Stimulated activated naive CD8-positive, alpha-beta T cell treated with anti-CD3 and anti-CD28 coated beads, Interleukin-15, amount 100 ng/mL, for 72 hours (primary cell): ENCODE results near the gene SFMBT2.

ENCODE experiments used
- ATAC-seq: fragments of 150-1000 bp; cut with Tn5 transposase; 2 replicates; pipeline ENCODE4 v1.10.0; 2021; ENCODE audit warnings: mild to moderate bottlenecking, moderate library complexity
- DNase-seq, 2 donors: peaks; one replicate each; pipeline ENCODE4 v3.0.0; 2021 to 2022
- H3K27ac Mint-ChIP-seq, 2 donors: one replicate each; pipeline ENCODE4 v1.8.0; 2022; ENCODE audit warnings: mild to moderate bottlenecking in 2 of 2, mixed read lengths in 2 of 2, moderate library complexity in 2 of 2
- H3K27me3 Mint-ChIP-seq: one replicate; pipeline ENCODE4 v1.8.0; 2022; ENCODE audit warnings: mixed read lengths
- H3K4me1 Mint-ChIP-seq: one replicate; pipeline ENCODE4 v1.8.0; 2022; ENCODE audit warnings: mild to moderate bottlenecking, mixed read lengths
- H3K4me3 Mint-ChIP-seq, 2 donors: one replicate each; pipeline ENCODE4 v1.8.0; 2022; ENCODE audit warnings: mild to moderate bottlenecking in 2 of 2, mixed read lengths in 2 of 2, moderate library complexity in 1 of 2
- H3K9me3 Mint-ChIP-seq, 2 donors: one replicate each; pipeline ENCODE4 v1.8.0; 2022; ENCODE audit warnings: mixed read lengths in 2 of 2

Gene SFMBT2

DNA sequence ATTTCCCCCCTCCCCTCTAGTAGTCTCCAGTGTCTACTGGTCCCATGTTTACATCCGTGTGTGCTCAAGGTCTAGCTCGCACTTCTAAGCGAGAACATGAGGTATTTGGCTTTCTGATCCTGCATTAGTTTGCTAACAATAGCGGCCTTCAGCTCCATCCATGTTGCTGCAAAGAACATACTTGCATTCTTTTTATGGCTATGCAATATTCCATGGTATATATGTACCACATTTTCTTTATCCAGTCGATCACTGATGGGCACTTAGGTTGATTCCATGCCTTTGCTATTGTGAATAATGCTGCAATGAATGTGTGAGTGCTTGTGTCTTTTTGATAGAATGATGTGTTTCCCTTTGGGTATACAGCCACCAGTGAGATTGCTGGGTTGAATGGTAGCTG is 160.6 kb downstream of the SFMBT2 start:
- H3K4me3 Mint-ChIP-seq: no peak overlapping the region
- H3K9me3 Mint-ChIP-seq: no peaks in the 10 kb centered on the region
- H3K4me1 Mint-ChIP-seq: peaks cover 36% of the 10 kb centered on the region
- no peak overlapping the region for H3K27ac Mint-ChIP-seq
- no peaks in the 10 kb centered on the region for H3K27me3 Mint-ChIP-seq
- DNase-seq (no peak), ATAC-seq (no peak)

- Mint-ChIP-seq H3K27ac (no peak overlapping the region), H3K27me3 (no peaks in the 10 kb centered on the region), H3K4me1 (peaks cover 37% of the 10 kb centered on the region), H3K9me3 (no peaks in the 10 kb centered on the region), H3K4me3 (no peak overlapping the region)
- DNase-seq (no peak), ATAC-seq (no peak)
Measured at GRCh38 chr10:7248585-7249164, 162.2 kb downstream of the SFMBT2 start.

DNA sequence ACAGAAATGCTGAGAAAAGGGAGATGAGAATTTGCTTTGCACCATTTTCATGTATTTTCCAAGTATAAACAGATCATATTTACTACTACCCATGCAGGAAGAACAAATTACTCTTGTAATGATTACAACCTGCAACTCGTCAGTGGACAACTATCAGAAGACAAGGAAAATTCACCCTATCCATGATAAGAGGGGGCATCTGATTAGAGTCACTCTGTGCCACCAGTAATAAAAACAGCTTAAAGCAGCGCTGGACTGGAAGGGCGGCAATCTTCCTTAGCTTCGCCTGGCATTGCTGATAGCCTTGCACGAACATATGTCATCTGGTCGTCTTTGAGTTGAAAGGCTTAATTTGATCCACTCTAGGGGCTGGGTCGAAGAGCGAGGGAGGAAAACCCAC is 162.7 kb downstream of the SFMBT2 start:
- no peak overlapping the region for H3K27ac Mint-ChIP-seq
- H3K4me3 Mint-ChIP-seq: no peak overlapping the region
- no peaks in the 10 kb centered on the region for H3K27me3 Mint-ChIP-seq
- peaks cover 36% of the 10 kb centered on the region for H3K4me1 Mint-ChIP-seq
- no peak for DNase-seq
- no peak for ATAC-seq
- H3K9me3 Mint-ChIP-seq: no peaks in the 10 kb centered on the region

GRCh38 chr10:7245505-7245904 is 165.3 kb downstream of the SFMBT2 start:
- Mint-ChIP-seq H3K4me1 (peaks cover 28% of the 10 kb centered on the region), H3K9me3 (peaks cover 7 to 8% of the 10 kb centered on the region in 2 donors), H3K27me3 (no peaks in the 10 kb centered on the region), H3K27ac (no peak overlapping the region), H3K4me3 (no peak overlapping the region)
- no peak for ATAC-seq
- DNase-seq: no peak

DNA sequence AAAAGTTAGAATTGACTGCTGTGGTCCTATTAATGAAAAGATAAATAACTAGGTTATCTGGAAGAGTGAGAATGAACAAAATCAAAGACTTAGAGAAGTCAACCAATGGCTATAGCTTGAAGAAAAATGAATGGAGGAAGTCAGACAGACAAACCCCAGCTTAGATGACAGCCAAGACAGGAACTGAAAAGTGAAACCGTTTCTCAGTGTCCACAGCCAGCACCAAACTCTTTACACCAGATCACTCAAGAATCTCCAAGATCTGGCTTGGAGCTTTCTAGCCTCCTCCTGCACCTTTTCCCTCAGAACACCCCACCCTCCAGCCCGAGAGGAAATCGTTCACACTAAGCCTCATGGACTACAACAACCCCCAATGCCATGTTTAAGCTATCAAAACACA is 167.0 kb downstream of the SFMBT2 start:
- no peak overlapping the region for H3K4me3 Mint-ChIP-seq
- H3K27ac Mint-ChIP-seq: no peak overlapping the region
- H3K27me3 Mint-ChIP-seq: no peaks in the 10 kb centered on the region
- ATAC-seq: peak; percentile 32
- peaks cover 8 to 9% of the 10 kb centered on the region in 2 donors for H3K9me3 Mint-ChIP-seq
- H3K4me1 Mint-ChIP-seq: peaks cover 45% of the 10 kb centered on the region
- no peak for DNase-seq

DNA sequence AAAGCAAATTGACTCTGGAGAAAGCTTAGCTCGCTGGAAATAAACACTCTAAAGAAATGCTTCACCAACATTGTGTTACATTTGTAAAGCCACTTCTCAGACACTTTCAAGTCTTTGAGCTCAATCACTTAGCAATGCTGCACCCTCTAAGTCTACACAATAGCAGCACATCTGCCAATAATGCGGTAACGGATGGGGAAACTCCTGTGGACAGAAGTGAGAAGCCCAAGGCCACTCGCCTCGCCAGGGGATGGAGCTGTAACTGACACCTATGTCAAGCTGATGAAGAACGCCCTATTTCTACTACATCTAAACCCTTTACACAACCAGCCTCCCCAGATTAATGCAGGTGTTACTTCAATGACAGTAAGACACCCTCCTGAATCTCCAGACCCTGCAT is 167.7 kb downstream of the SFMBT2 start:
- peaks cover 8 to 9% of the 10 kb centered on the region in 2 donors for H3K9me3 Mint-ChIP-seq
- H3K4me3 Mint-ChIP-seq: no peak overlapping the region
- ATAC-seq (no peak), DNase-seq (no peak)
- H3K4me1 Mint-ChIP-seq: peaks cover 47% of the 10 kb centered on the region
- H3K27ac Mint-ChIP-seq: no peak overlapping the region
- no peaks in the 10 kb centered on the region for H3K27me3 Mint-ChIP-seq

DNA sequence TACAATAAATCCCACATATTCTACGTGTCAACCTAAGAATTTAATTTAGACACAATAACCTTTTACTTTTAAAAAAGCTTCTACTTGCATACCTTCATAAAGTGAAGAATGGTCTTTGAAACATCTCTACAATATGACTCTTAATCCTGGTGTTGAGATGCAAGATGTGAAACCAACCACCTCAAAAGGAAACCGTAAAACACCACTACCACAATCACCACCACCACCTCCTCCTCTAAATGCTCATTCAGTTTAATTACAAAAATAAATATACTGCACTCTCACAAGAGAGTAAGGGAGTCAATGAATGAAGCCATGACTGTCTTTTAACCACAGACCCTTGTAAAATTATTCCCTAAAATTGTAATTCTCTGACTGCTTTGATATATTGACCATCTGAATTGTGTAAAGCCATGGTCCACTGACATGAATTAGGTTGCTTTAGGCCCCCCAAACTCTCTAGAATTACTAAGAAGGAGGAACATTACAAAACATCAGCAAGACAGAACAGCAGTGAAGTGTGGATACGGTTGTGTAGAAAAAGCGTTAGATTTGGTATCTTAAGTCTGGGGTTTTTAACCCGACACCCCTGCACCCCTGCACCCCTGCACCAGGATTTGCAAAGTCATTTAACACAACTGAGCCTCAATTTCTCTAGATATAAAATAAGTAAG is 171.4 kb downstream of the SFMBT2 start:
- H3K4me1 Mint-ChIP-seq: peaks cover 43% of the 10 kb centered on the region

DNA sequence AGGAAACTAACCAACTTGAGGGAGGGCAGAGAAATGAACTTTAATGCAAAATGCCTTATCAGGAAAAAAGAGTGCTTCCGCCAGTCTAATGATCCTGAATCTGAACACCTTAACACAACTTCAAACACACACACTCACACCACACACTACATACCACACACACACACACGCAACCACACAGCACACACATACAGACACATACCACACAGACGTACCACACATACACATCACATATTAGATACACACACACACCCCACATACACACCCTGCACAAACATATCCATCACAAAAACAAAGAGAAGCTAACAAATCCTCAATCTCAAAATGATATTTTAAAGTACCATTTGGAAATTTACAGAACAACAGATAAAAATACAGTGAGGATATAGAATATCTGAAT is 175.5 kb downstream of the SFMBT2 start:
- H3K27me3 Mint-ChIP-seq: no peaks in the 10 kb centered on the region
- H3K27ac Mint-ChIP-seq: no peak overlapping the region
- H3K4me3 Mint-ChIP-seq: no peak overlapping the region
- peaks cover 36% of the 10 kb centered on the region for H3K4me1 Mint-ChIP-seq
- DNase-seq: no peak
- no peak for ATAC-seq
- H3K9me3 Mint-ChIP-seq: peaks cover 0 to 5% of the 10 kb centered on the region in 2 donors

More for the DNA sequence above, 171.4 kb downstream of the SFMBT2 start:
- Mint-ChIP-seq H3K9me3 (peaks cover 8 to 14% of the 10 kb centered on the region in 2 donors), H3K27ac (no peak overlapping the region), H3K27me3 (no peaks in the 10 kb centered on the region), H3K4me3 (peak overlapping the region; percentile 10 to 18)
- DNase-seq (peak; percentile 34 to 61), ATAC-seq (peak; percentile 99)

DNA sequence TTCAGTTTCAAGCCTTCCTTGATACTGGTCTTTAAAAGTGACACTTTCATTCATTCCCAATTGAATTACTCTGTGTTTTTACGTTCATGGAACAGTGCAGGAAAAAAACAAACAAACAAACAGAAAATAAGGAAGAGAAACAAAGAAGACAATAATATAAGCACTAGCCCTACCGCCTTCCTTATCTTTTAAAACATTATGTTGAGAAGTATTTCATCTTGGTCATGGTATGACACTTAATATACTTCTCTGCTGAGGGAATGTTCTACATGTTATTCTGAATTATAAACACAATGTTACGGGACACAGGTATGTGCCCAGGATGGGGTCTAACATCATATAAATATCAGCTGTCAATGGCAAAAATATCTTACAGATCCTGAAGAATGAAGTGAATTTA is 176.7 kb downstream of the SFMBT2 start:
- no peak for DNase-seq
- peaks cover 0 to 5% of the 10 kb centered on the region in 2 donors for H3K9me3 Mint-ChIP-seq
- ATAC-seq: no peak
- H3K27me3 Mint-ChIP-seq: no peaks in the 10 kb centered on the region
- H3K4me3 Mint-ChIP-seq: no peak overlapping the region
- H3K27ac Mint-ChIP-seq: no peak overlapping the region
- peaks cover 24% of the 10 kb centered on the region for H3K4me1 Mint-ChIP-seq

- no peak overlapping the region for H3K27ac Mint-ChIP-seq
- DNase-seq (no peak), ATAC-seq (peak; percentile 58)
- H3K9me3 Mint-ChIP-seq: peaks cover 0 to 5% of the 10 kb centered on the region in 2 donors
- peaks cover 19% of the 10 kb centered on the region for H3K4me1 Mint-ChIP-seq
- H3K27me3 Mint-ChIP-seq: no peaks in the 10 kb centered on the region
- no peak overlapping the region for H3K4me3 Mint-ChIP-seq
Measured at GRCh38 chr10:7233259-7233991, 177.4 kb downstream of the SFMBT2 start.

GRCh38 chr10:7231509-7232414 is 179.1 kb downstream of the SFMBT2 start:
- H3K9me3 Mint-ChIP-seq: peaks cover 5% of the 10 kb centered on the region in 2 donors
- H3K4me1 Mint-ChIP-seq: peaks cover 14% of the 10 kb centered on the region
- no peaks in the 10 kb centered on the region for H3K27me3 Mint-ChIP-seq
- H3K4me3 Mint-ChIP-seq: no peak overlapping the region
- H3K27ac Mint-ChIP-seq: no peak overlapping the region
- ATAC-seq (no peak), DNase-seq (no peak)

GRCh38 chr10:7230951-7231350 is 179.9 kb downstream of the SFMBT2 start:
- ATAC-seq (no peak), DNase-seq (no peak)
- H3K27me3 Mint-ChIP-seq: no peaks in the 10 kb centered on the region
- H3K4me3 Mint-ChIP-seq: no peak overlapping the region
- H3K9me3 Mint-ChIP-seq: peaks cover 5 to 10% of the 10 kb centered on the region in 2 donors
- peaks cover 14% of the 10 kb centered on the region for H3K4me1 Mint-ChIP-seq
- H3K27ac Mint-ChIP-seq: no peak overlapping the region

GRCh38 chr10:7230036-7230435 is 180.8 kb downstream of the SFMBT2 start:
- ATAC-seq (no peak), DNase-seq (no peak)
- Mint-ChIP-seq H3K27ac (no peak overlapping the region), H3K4me1 (peaks cover 14% of the 10 kb centered on the region), H3K9me3 (peaks cover 4 to 12% of the 10 kb centered on the region in 2 donors), H3K27me3 (no peaks in the 10 kb centered on the region), H3K4me3 (no peak overlapping the region)

DNA sequence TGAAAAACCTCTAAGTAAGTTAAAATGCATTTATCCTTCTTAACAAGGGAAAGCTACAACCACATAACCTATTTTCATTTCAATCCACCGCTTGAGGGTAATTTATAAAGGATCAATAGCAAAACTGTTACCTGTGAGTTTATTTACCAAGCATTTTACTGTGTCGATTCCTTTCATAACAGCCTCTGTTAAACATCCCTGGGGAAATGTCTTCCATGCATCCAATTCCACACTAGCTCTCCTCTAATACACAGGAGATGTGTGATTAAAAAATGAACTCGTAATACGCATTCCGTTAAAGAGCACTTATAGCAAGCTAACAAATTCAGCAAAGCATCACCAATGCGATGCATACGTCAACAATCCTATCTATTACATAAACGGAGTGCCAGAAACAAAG is 185.7 kb downstream of the SFMBT2 start:
- H3K4me3 Mint-ChIP-seq: no peak overlapping the region
- no peak for ATAC-seq
- H3K4me1 Mint-ChIP-seq: no peaks in the 10 kb centered on the region
- no peak for DNase-seq
- H3K27ac Mint-ChIP-seq: no peak overlapping the region
- H3K9me3 Mint-ChIP-seq: peaks cover 9 to 27% of the 10 kb centered on the region in 2 donors
- H3K27me3 Mint-ChIP-seq: no peaks in the 10 kb centered on the region

DNA sequence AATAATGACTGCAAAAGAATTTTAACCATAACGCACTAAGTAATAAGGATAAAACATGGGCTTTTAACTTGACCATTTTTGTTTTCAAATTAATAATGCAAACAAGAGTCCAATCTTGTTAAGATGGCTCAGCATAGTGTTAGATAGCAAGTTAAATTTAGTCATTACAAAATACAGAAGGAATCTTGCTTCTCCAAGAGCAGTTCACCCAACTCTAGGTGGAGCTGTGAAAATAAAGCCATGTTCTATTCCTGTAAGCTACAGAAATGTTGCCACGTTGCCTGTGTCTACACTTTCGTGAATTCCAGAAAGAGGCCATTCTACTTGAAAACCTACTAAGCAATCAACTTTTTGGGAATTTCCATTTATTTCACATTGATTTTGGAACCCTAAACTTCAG is 191.9 kb downstream of the SFMBT2 start:
- ATAC-seq (no peak), DNase-seq (no peak)
- peaks cover 5 to 14% of the 10 kb centered on the region in 2 donors for H3K9me3 Mint-ChIP-seq

More for the DNA sequence above, 191.9 kb downstream of the SFMBT2 start:
- H3K27ac Mint-ChIP-seq: no peak overlapping the region
- H3K27me3 Mint-ChIP-seq: no peaks in the 10 kb centered on the region
- H3K4me1 Mint-ChIP-seq: no peaks in the 10 kb centered on the region
- no peak overlapping the region for H3K4me3 Mint-ChIP-seq
